ENCODE results near the gene ARAP3.

Gene ARAP3

DNA sequence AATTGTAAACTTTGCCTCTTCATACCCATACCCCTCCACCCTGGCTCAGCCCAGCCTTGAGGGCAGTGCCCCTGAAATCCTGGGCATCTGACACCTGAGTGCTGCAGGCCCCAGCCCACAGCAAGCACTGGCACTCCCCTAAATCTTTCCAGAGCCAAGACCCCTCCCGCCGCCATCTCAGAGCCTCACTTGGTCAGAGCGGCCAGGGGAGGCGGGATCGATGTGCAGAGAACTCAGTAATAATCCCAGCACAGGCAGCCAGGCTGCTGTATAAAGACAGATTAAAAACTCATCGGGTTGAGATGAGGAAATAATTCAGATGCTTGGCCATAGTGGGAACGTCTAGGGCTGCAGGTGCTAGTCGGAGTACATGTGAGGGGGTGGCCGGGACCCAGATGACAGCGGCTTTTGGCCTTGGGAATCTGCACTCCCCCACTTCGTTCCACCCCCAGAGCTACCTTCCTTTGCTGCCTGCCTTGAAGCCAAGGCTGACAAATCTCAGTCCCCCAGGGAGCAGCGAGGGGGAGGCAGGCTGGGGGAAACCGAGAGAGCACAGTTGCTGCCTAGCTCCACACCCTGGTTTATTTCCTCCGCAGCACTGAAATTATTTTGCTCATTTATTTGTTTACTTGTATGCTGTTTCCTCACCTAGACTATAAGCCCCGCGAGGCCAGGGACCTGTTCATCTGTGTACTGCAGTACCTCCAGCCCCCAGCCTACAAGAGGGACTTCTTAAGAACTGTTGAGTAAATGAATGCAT is 19.5 kb upstream of the ARAP3 start:
- DNase-seq: no peak

DNA sequence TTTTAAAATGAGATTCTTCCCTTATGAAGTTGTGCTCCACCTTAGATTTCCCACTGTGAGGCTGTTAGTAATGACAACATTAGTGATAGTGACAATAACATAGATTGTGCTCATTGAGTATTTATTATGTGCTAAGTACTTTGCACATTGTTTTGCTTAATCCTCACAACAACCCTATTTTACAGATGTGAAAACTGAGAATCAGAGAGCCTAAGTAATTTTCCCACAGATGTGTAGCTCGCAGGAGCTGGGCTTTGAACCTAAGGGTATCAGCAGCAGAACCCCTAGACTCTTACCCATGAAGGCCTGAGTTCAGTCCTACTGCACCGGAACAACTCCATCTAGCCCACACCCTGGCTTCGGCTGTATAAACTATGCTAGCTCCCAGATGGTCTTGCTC is 15.6 kb upstream of the ARAP3 start:
- DNase-seq: no peak

DNA sequence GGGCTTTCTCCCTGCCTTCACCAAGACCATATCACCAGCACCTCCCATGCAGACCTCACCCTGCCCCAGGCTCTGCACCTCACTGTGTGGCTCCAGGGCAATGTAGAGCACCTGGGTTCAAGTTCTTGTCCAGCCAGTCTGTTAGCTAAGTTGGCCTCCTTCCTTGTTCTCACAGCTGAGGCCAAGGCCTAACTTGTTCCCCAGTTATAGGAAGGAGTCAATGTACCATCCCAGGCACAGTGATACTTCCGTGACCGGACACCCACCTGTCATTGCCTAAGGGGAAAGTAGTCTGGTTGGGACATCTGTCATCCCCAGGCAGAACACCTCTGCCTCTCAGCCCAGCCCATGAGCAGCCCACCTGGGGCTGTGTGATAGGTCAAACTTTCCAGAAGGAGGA is 14.4 kb upstream of the ARAP3 start:
- DNase-seq: no peak

DNA sequence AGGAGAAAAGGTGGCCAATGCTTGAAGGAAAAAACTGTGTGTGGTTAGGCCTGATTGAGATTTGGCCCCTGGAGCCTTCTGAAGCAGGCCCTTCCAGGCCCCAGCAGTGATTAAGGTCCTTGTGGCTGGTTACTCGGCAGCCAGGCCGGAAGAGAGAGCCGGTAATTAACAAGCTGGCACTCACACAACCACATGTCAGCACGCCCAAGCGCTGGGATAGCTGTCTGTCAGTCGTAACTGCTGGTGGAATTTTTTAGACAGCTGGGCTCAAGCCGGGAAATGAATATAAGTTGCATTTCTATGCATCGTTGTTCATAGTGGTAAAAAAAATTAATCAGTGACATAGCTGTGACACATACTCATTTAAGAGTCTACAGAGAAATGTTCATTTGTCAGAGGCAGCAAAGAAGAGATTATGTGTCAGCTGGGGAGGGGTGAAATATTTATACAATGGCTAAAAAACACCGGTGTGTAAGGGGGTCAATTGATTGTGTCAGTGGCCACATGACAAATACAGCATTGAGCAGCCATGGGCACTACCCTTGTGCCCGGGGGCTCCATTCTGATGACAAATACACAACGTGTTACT is 13.7 kb upstream of the ARAP3 start:
- DNase-seq: no peak

DNA sequence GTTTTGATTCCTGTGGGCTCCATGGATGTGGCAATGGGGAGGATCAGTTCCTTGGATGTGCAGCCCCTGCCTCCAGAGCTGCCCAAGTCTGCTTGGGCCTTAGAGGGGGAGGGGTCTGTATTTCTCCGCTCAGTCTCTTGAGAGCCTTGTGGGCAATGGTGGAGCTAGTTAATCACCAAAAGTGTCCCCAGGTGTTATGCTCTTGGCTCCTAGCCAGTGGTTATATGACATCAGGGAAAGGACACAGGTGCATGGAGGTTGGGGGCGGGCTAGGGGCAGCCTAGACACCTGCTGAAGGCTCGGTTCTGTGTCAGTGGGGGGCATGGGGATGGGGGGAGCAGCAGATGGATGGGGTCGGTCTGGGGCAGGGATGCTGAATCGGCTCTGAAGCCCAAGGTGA is 12.4 kb upstream of the ARAP3 start:
- DNase-seq: no peak

- DNase-seq: peak; percentile 63
Measured at GRCh38 chr5:141692919-141693725, 11.1 kb upstream of the ARAP3 start.

GRCh38 chr5:141692533-141692888 is 10.5 kb upstream of the ARAP3 start:
- DNase-seq: no peak

GRCh38 chr5:141691867-141692532 is 10.0 kb upstream of the ARAP3 start:
- peak; percentile 89 for DNase-seq

- DNase-seq: no peak
Measured at GRCh38 chr5:141691286-141691866, 9.3 kb upstream of the ARAP3 start.

DNA sequence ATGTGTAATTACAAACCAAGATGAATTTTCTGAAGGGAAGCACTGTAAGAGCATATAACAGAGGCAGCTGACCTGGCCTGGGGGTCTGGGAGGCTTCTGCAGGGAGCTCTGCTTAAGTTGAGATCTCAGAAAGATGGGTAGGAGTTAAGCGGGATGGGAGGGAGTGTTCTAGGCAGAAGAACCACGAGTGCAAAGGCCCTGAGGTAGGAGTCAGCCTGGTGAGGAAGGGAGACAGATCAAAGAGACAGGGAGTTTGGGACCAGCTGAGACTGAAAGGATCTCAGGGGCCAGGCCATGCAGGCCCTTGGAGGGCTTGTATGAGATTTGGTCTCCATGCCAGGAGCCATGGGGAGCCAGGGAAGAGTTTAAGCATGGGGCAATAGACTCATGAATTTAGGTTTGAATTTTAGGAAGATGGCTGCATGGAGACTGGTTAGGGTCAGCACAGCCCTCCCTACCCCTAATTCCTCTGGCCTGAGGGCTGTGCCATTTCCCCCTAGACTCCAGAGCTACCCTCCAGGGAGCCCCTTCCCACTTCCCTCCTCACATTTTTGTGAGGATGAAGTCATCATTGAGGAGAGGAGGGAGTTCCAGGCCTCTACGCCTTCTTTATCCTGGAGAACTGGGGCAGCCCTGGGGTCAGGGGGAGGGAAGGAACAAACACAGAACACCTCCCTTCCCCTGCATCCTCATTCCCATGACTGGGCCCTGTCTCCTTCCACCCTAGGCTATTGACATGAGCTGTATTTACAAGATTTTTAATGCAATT is 4.8 kb upstream of the ARAP3 start:
- DNase-seq: no peak

DNA sequence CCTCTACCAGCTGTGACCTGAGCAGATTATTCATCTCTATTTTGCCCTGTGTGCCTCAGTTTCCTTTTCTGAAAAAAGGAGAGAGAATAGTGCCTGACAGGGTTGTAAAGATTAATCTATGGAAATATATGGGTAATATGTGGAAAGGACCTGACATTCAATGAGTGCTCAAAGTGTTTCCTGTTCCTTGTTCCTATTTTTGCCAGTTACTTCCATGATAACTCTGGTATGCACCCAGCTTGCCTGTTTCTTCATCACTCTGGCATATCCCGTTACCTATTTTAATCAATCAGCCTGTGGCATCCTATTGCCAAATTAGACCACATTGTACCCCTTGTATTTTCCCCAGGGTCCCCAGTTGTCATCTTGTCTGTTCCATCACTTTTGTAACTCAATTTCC is 3.6 kb upstream of the ARAP3 start:
- DNase-seq: no peak

- no peak for DNase-seq
Measured at GRCh38 chr5:141683596-141684141, 1.6 kb upstream of the ARAP3 start.

- DNase-seq: no peak
Measured at GRCh38 chr5:141681295-141681694, 735 bp downstream of the ARAP3 start.

GRCh38 chr5:141680751-141681201 is 1.3 kb downstream of the ARAP3 start:
- DNase-seq: no peak

- DNase-seq: no peak
Measured at GRCh38 chr5:141680178-141680577, 1.9 kb downstream of the ARAP3 start.

DNA sequence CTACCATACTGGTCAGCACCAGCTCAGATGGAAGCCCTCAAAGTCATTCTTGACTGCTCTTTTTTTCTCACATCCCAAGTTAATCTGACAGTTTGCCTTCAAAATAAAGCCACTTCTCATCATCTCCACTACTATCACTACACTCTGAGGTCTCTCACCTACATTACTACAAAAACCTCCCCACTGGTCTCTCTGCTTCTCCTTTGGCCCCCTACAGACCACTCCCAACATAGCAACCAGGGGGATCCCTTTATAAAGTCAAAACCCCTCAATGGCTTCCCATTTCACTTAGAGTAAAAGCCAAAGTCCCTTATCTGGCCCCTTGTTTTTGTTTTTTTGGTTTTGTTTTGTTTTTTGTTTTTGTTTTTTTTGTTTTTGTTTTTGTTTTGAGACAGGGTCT is 4.6 kb downstream of the ARAP3 start:
- DNase-seq: no peak

- no peak for DNase-seq
Measured at GRCh38 chr5:141675672-141676071, 6.4 kb downstream of the ARAP3 start.

DNA sequence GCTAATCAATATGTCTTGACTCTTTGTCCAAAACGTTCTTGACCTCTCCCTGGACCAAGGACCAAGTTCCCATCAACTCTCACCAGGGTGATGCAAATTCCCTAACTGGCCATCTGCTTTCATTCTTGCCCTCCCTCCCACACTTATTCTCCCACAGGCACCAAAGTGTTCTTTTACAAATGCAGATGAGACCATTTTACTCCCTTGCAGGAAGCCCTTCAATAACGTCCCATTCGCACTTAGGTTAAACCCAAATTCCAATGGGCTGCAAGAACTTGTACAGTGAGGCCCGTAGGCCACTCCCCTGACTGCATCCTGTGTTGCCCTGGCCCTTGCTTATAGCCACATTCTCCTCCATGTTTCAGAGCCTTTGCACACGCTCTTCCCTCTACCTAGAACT is 7.3 kb downstream of the ARAP3 start:
- DNase-seq: no peak

GRCh38 chr5:141672841-141673813 is 8.9 kb downstream of the ARAP3 start:
- DNase-seq: no peak

DNA sequence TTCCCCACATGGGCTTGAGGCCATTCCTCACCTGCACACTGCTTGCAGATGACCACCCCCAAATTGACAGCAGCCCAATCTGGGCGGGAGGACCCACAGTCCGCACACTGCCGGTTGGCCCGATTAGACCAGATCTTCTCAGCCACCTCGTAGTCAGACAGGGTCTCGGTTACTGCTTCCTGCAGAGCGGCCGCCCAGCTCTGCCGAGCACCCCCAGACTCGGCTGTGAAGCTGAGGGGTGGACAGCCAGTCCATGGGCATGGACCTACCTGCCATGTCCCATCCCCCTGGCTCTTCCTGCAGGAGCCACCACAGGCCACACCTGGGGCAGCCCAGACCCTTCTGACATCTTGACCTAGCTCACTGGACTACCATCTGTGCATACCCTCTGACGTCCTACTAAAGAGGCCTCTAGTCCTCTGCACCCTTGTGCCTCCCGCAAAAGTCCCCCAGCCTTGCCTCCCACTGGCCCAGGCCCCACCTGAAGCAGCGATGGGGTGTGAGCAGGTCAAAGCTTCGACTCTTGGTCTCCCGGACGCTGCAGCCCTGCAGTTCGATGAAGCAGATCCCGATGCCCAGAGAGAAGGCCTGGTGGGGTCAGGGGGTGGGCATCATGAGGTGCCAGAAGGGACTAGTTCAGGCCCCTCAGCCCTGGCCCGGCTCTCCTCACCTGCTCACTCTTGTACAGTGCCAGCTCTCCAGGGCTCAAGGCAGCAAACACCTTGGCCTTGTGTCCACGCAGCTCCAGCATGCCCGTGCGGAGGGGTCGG is 9.8 kb downstream of the ARAP3 start:
- DNase-seq: no peak

Data from activated T-cell treated with anti-CD3 and anti-CD28 coated beads, Interleukin-2, amount 50 U/mL, for 1 hour (primary cell).